Smooth muscle cell of the brain vasculature (primary cell): Measurements from ENCODE around the gene HSPA9.
A peak's percentile ranks its signal among the peaks of the same experiment; 100 is the strongest.

Experiments used
- DNase-seq: peaks from one replicate; pipeline ENCODE4 v3.0.0-alpha.2; 2012; ENCODE audit warnings: low read depth, low spot score

The HSPA9 gene

DNA sequence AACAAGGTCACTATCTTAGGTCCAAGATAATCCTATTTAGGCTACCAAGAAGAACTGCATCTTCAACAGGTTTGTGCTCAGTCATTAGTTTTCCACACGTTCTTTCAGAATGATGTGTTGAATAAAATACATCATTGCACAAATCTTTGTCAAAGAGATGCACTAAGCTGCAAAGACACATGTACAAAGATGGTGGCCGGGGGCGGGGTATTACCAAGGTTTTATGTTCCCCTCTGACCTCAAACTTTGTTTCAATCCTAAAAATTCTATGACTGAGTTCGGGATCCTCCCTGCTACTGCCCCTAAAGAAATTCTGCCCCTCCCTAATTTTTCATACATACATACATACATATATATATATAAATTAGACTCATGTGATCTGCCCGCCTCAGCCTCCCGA, 14.2 kb downstream of the HSPA9 start:
- no peak for DNase-seq

DNA sequence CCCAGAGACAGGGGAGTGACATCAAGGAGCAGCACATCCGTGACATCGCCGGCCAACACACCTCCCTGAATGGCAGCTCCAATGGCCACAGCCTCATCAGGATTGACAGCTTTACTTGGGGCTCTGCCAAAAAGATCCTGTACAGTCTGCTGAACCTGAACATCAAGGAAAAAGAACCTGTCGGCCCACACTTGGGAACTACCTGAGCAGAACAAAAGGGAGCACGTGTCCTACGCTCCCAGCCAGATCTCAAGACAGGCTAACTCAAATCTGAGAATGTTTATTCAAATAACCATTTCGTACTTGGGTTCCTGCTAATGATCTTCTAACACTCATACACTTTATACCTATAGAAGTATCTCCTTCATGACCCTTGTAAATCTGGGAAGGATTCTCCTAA, 15.3 kb downstream of the HSPA9 start:
- DNase-seq, result no peak

DNA sequence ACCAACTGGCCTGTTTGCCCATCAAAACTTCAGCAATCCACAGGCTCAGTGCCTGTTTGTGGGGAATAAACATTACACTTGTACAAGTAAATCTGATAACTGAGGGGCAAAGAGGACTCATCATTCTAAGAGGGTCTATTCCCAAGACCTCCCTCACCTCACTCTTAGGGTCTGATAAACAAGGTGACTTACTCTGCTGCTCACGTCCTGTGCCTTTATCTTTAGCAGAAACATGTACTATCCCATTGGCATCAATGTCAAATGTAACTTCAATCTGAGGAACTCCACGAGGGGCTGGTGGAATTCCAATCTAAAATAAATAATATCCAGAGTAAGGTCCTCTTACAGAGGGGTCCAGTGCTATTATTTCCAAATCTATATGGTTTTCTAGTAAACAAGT, 17.5 kb downstream of the HSPA9 start:
- DNase-seq, result no peak

DNA sequence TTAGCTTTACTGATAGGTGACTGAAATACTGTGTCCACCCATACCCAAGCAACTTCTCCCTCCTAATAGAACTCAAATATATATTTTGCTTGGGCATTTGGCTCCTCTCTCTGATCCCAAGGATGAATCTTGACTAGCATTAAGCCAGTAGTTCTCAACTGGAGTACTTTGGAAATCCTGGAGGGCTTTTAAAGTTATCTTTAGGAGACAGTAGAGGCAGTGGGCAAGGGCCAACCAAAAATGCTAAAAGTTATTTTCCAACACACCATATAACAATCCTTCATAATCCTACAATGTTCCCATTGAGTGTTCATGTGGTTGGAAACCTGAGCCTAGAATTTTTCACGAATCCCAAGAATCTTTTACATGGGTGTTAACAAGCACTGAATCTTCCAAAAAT, 21.1 kb downstream of the HSPA9 start:
- no peak for DNase-seq

DNA sequence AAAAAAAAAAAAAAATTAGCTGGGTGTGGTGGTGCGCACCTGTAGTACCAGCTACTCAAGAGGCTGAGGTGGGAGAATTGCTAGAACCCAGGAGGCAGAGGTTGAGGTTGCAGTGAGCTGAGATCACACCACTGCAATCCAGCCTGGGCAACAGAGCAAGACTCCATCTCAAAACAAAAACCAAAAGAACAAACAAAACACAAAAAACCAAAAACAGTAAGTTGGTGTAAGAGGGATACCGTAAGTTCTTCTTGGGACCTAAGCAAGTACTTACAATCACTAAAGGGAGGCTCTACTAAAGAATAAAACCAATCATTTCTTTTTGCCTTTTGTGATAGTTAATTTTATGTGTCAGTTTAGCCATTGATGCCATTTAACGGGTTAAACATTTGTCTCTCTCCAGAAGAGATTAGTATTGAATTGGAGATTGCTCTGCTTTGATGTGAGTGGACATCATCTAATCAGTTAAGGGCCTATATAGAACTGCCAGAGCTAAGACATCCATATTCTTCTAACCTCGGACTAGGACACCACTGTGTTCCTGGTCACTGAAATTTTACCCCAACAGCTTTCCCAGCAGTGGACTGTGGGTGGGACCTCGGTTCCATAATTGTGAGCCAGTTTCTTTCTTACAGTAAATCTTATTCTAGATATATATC, 21.6 kb downstream of the HSPA9 start:
- DNase-seq, result no peak

DNA sequence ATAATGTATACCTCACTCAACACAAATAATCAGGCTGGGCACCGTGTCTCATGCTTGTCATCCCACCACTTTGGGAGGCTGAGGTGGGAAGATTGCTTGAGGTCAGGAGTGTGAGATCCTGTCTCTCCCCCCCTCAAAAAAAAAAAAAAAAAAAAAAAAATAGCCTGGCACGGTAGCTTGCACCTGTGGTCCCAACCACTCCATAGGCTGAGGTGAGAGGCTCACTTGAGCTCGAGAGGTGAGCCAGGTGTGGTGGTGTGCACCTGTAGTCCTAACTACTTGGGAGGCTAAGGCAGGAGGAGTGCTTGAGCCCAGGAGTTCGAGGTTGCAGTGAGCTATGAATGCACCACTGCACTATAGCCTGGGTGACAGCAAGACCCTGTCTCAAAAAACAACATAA, 22.5 kb downstream of the HSPA9 start:
- no peak for DNase-seq

DNA sequence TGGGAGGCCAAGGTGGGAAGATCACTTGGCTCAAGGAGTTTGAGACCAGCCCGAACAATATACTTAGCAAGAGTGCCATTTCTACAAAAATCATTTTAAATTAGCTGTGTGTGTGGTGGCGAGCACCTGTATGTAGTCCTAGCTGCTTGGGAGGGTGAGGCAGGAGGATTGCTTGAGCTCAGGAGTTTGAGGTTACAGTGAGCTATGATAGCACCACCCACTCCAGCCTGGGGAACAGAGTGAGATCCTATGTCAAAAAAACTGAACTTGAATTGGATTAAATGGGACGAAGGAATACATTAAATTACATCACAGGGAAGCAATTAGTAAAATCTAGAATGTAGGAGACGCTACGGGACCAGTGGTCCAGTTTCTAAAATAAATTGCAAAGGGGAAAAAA, 25.8 kb downstream of the HSPA9 start:
- no peak for DNase-seq

DNA sequence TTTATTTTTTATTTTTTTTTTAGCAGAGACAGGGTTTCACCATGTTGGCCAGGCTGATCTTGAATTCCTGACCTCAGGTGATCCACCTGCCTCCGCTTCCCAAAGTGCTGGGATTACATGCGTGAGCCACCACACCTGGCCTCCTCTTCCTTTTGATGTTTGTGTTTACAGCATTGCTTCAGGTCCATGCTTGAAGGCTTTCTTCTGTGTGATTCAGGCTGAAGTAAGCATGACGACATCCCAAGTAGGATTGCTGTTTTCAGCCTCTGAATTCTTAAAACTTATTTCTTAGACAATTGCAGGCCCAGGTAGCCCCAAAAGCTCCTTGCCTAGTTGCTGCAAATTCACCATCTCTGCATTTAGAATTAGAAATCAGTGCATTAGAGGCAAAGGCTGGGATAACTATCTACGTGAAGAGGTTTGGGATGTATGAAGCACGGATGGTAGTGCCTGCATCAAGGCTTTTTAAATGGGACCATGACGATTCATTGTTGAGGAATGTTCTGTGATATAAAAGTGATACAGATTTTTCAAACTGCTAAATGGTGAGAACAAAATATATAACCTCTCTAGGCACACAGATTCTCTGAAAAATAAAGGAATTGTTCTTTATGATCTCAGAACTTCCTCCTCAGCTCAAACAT, 29.2 kb downstream of the HSPA9 start:
- no peak for DNase-seq

DNA sequence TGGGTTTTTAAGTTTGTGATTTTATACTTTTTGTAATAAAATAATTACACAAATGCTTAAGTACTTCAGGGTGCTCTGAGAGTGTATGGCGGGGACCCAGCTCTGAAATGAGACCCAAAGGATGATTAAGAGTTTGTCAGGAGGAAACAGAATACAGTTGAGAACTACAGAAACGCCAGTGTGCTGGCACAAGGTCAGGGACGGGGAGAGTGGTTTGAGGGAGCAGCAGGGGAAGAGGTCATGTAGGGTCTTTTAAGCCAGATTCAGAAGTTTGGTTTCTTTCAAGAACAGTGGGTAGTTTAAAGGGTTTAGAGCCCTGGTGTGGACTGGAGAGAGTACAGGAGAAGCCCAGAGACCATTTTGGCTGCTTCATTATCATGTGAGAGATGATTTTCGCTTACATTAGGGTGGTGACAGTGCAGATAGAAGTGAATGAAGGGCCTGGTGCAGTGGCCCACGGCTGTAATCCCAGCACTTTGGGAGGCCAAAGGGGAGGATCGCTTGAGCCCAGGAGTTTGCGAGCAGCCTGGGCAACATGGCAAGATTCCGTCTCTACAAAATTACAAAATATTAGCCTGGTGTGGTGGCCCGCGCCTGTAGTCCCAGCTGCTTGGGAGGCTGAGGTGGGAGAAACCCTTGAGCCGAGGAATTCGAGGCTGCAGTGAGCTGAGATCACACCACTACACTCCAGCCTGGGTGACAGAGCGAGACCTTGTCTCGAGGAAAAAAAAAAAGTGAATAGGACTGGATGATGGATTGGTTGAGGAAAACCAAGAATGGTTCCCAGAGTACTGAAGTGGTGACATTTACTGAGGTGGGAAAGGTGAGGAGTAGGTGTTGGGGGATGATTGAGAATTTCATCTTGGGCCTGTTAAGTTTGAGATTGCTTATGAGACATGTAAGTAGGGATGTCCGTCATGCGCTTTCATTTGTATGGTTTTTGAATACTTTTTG, 30.7 kb downstream of the HSPA9 start:
- no peak for DNase-seq

DNA sequence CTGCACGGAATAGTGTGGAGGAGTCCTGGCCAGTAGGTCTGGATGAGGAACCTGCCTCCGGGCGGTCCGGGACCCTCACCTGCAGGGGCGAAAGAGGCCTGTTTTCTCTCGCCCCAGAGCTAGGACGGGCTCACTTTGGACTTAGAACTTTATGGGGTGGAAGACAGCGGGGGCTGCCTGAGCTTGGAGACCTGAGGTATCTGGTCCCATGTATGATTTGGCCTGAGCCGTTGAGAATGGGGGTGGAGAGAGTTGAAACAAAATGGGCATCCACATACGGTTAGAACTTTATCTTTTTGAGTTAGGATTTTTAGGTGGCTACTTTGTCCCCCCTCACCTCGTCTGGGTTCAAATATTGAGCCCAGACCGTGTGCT, 31.5 kb downstream of the HSPA9 start:
- DNase-seq, result no peak

DNA sequence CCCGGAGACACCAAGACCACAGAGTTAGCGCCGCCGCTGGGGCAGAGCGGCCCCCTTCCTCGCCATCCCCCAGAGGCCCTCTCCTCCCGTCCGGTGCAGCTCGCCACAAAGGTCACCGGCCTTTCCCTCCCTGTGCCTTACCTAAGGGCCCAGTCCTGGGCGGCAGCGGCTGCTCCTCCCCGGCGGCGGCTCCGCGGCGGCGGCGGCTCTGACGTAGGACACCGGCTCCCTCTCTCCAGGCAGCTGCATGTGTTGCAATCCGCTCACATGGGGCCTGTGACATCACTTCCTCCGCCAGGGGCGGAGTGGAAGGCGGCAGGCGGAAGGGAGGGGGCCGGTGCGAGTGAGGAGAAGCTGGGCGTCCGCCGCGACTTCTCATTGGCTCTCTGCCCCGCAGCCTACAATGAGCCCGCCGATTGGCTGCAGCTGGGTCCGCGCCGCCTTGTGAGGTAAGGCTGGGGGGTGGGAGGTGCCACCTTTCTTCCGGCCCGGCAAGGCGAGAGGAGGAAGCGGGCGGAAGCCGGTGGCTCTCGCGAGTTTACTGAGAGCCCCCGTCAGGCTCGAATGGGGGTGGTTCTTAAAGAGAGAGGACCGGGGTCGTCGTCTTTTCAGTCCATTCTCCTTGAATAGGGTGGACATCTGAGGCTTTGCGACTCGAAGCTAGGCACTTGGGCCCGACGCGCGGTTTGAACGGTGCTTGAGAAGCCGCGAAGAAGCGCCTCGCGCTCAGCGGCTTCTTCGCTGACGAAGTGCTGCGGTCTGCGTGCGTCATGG, 32.1 kb downstream of the HSPA9 start, which contains the start of gene ETF1:
ETF1 (minus strand) TSS at position 281 of the 774 bp plus-strand sequence. CDS start 318 bp downstream, outside the sequence.
- DNase-seq, result peak; percentile 99

DNA sequence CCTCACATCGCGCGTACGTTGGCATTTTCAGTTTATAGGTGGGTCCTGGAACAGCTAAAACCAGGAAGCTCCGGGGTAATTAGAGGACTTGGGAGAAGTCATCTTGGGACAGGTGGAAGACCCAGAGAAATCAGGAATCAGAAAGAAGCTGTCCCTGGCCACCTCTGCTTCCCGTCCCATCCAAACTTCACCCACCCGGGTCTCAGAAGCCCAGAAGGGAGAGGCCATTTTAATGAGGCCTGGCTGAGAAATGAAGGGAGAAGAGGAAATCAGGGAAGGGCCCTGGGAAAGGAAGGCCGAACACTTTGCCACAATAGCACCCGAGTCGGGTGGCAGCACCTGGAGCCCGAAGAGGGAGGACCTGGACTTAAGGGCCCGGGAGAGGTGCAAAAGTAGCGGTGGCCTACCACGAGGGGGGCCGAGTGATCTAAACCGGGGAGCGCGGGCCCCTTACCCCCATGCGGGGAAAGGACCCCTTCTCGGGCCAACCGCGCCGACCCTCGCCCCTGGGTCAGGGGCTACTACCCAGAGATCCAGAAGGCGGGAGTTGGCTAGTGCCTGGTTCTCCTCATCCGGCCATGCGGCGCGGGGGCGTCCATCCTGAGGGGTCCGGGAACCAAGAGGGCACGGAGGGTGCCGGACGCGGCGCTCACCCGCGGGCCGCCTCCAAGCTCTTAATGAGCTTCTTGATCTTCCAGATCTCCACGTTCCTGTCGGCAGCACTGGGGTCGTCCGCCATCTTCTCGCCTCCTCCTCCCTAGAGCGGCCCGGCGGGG, 32.8 kb downstream of the HSPA9 start:
- no peak for DNase-seq

DNA sequence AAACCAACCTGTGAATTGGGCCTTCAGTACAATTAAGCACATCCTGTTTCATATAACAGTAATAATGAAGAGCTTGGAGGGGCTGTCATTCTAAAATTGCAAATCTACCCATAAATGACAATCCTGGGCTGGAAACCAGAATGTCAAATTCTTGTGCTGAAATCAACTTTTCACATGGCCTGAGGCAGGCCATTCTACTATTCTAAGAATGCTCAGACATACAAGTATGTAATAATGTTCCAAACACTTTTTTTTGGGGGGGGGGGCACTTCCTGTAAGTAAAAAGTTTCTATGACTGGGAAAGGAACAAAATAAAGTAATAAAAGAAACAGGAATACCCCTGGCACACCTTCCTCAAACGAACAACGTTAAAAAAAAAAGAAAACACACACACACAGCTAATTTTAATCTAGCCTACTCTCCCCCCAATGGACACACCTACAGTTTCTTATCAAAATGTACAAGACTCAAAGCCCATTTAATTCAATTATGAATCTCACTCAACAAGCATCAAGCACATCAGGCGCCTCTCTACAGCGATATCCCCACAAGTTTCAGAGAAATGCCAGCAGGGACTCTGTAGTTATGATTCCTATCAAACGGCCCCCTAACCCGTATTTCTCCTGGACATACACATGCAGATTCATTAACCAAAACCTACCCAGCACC, 33.6 kb downstream of the HSPA9 start:
- DNase-seq, result no peak

DNA sequence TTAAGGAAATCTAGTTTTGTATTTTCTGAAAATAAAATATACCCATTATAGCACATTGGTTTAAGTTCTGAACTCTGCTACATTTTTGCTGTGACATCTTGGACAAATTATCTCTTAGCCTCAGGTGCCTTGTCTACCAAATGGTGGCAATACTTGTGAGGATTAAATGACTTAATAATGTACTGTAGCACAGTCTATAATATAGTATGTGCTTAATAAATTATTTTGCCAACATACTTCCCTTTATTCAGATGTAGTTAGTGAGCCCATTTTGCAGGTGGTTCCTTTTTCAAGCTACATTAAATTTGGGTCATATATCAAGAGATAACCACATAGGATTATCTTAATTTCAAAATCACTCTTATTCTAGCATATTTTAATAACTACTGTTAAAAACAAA, 35.4 kb downstream of the HSPA9 start:
- no peak for DNase-seq

DNA sequence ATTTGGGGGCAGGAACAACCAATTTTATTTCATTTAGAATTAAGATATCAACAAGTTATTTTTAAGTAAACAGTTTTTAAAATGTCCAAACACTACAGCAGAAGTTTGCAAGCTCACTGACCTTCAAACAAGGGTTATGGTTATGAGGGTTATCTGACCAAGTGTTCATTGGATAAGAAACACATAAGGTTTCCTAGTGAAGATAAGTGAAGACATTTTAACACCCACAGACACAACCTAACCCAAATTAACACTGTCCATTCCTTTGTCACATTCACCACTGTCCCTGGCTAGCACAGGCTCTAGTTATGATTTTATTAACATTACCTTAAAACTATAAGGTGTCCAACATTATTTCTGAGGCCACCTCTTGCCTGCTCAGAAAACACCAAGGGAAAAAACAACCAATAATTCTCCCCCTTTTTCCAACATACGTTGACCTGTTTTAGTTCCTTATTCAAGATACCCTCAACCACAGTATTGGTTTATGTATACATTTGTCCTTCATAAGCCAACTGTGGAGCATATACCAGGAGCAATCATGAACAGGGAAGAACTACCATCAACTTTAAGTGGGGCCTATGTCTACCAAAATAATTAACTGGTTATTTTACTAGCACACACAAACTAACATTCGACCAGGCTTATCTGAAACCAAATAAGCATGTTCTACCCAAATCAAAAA, 36.1 kb downstream of the HSPA9 start:
- no peak for DNase-seq

DNA sequence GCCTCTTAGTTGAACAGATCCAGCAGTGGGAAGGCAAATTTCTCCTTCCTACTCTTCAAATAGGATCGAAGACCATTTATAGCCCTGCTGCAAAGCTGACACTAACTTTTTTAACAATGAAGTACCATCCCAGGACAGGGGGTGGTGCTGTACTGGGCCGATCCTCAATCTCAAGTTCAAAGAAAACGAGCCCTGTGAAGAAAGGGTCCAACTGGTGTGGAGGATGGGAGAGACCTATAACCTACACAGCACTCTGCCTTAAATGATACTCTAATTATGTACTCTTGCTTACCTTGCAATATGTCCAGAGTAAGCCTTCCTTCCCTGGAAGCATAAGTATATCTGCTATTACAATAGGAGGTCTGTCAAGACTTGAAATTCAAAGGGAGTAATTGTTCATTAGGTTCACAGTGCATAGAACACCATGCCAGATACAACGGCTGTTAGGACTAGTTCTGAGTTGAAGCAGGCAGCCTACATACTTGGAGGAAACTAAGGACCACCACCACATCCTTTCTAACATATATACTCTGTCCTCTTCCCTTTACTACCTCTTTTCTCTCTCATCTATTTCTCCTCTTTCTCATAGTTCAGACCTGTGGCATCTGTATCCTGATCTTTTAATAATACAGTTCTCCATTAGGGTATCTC, 38.4 kb downstream of the HSPA9 start:
- no peak for DNase-seq

DNA sequence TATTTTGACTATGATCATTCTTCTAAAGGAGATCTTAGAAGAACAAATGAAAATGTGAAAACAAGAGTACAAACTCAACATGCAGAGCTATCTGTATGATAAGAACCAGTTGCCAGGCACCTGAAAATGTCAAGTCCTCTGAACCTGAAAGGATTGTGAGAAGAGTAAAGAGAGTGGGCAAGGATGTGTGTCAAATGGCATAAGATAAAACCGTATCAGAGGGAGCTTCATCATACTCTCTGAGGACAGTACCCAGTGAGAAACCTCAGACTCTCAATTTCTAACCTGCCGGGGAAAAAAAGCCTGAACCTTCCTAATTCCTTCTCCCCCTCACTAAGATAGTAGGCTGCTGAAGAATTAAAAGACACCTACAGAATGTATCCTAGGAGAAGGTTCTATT, 39.0 kb downstream of the HSPA9 start:
- no peak for DNase-seq

DNA sequence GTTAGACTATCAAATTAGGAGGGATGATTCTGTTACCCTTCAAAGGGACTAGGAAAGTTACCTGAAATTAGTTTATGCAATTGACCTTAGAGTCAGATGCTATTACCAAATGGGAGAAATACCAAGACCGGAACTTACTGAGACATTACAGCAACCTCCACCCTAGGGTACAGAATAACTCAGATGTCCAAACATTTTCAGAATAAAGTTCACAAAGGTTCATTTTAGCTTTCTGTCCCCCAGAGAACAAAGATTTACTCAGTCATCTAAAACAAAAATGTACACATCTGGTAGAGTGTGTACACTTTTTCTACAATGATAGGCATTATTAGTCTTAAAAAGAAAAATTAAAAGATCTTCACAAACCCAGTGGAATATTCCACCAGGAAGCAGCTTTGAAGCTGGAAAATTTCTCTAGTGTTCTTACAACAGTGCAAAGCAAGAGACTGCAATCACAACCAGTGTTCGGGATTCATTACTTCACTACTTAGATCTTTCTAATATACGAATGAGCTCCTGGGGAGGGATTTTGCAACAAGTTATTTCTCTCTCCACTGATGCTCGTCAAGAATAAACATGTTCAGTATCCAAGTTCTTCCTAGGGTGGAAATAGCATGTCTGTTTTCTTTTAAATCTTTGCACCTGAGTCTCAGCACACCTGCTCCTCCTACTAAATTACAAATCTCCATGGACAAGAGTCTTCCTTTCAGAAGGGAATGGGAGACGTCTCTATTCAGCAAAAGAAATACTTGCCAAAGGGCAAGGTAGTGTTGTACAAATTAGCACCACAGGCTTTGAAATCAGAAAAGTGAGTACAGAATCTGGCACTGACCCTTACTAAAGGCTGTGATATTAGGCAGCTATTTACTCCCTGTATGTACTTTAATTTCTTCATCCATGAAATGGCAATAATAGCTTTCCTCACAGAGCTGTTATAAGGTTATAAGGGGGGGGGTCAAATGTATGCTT, 40.9 kb downstream of the HSPA9 start:
- no peak for DNase-seq
